ENCODE measurements around the gene THRB. TPM values are rescaled to one million over a fixed set of nuclear protein-coding genes. Genes with fewer than 3 reads are reported as not detected.

The THRB gene
- 3.3 and 6.0 TPM in 2 replicates for total RNA-seq

GRCh38 chr3:24494618-24495325, at the start of gene THRB:
THRB (minus strand) TSS chr3:24494850.

